PFSK-1 (cell line): Measurements from ENCODE around the gene ZDHHC14.

Experiments
- POLR2AphosphoS5 ChIP-seq: IDR thresholded peaks from 2 replicates; pipeline ENCODE4 v1.6.1; 2012; ENCODE audit warnings: low read depth, mild to moderate bottlenecking, control low read depth, low read length, moderate library complexity
- SIN3A ChIP-seq: IDR thresholded peaks from 2 replicates; pipeline ENCODE4 v1.6.1; 2012; ENCODE audit warnings: mild to moderate bottlenecking, low read length, moderate library complexity, borderline replicate concordance; ENCODE audit not compliant: insufficient read depth
- TF ChIP-seq, protein P1 (sequence below), 2 experiments: IDR thresholded peaks; 2 replicates each; pipeline versions ENCODE4 v1.6.1 to v1.8.0; 2011 to 2012; ENCODE audit warnings: low read depth in 2 of 2, low read length in 2 of 2, control low read depth in 1 of 2, inconsistent platforms in 1 of 2, mild to moderate bottlenecking in 1 of 2, moderate library complexity in 1 of 2; ENCODE audit not compliant: insufficient read depth in 1 of 2

DNA sequence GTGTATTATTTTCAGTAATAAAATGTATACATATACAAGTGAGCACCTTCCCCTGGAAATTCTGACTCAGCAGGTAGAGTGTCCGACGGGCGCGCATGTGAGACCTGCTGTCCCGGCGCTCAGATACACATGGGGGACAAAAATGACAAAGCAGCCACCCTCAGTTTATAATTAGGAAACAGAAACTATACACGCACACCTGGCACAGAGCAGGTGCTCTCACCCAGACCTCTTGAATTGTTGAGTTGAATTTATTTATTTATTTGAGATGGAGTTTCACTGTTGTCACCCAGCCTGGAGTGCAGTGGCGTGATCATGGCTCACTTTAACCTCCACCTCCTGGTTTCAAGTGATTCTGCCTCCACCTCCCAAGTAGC lies 180.4 kb downstream of the ZDHHC14 start:
- TF ChIP-seq SIN3A (no peak), POLR2AphosphoS5 (no peak)
- TF ChIP-seq, protein P1, sequence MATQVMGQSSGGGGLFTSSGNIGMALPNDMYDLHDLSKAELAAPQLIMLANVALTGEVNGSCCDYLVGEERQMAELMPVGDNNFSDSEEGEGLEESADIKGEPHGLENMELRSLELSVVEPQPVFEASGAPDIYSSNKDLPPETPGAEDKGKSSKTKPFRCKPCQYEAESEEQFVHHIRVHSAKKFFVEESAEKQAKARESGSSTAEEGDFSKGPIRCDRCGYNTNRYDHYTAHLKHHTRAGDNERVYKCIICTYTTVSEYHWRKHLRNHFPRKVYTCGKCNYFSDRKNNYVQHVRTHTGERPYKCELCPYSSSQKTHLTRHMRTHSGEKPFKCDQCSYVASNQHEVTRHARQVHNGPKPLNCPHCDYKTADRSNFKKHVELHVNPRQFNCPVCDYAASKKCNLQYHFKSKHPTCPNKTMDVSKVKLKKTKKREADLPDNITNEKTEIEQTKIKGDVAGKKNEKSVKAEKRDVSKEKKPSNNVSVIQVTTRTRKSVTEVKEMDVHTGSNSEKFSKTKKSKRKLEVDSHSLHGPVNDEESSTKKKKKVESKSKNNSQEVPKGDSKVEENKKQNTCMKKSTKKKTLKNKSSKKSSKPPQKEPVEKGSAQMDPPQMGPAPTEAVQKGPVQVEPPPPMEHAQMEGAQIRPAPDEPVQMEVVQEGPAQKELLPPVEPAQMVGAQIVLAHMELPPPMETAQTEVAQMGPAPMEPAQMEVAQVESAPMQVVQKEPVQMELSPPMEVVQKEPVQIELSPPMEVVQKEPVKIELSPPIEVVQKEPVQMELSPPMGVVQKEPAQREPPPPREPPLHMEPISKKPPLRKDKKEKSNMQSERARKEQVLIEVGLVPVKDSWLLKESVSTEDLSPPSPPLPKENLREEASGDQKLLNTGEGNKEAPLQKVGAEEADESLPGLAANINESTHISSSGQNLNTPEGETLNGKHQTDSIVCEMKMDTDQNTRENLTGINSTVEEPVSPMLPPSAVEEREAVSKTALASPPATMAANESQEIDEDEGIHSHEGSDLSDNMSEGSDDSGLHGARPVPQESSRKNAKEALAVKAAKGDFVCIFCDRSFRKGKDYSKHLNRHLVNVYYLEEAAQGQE (IDR thresholded peaks at IDR 0.05; ENCODE audit: insufficient read depth in 1 of 2, low read depth in 2 of 2, low read length in 2 of 2) = no peak
